WTC11 (cell line): ENCODE measurements around the gene CFAP20DC. TPM values are rescaled to one million over a fixed set of nuclear protein-coding genes. Genes with fewer than 3 reads are reported as not detected.

ENCODE experiments used
- ATAC-seq: fragments of 200-7000 bp; cut with Tn5 transposase; 2 replicates; pipeline ENCODE4 v1.10.0; 2021; ENCODE audit warnings: mild to moderate bottlenecking, moderate library complexity
- CTCF ChIA-PET: fragments of 300-600 bp; sonication (Branson Sonifier 250); formaldehyde crosslinking; loops from one replicate; lab custom pipeline; 2021; ENCODE audit warnings: antibody characterized with exemption; lab: Charles Lee
- POLR2A ChIA-PET: fragments of 350-600 bp; sonication (Branson Sonifier 250); formaldehyde crosslinking; loops from one replicate; lab custom pipeline; 2021; ENCODE audit warnings: antibody characterized with exemption; lab: Charles Lee
- DNase-seq: peaks from one replicate; pipeline ENCODE4 v3.0.0; 2021; ENCODE audit warnings: low spot score
- H3K27ac Mint-ChIP-seq: 2 replicates; pipeline ENCODE4 v1.8.0; 2021; ENCODE audit warnings: mixed read lengths
- H3K27me3 Mint-ChIP-seq: 2 replicates; pipeline ENCODE4 v1.8.0; 2021; ENCODE audit warnings: low read depth, mild to moderate bottlenecking, moderate library complexity, mixed read lengths
- H3K36me3 Mint-ChIP-seq: 2 replicates; pipeline ENCODE4 v1.8.0; 2021; ENCODE audit warnings: mixed read lengths
- H3K4me1 Mint-ChIP-seq: 2 replicates; pipeline ENCODE4 v1.8.0; 2022; ENCODE audit warnings: mixed read lengths
- H3K4me3 Mint-ChIP-seq: 2 replicates; pipeline ENCODE4 v1.8.0; 2021; ENCODE audit warnings: mild to moderate bottlenecking, moderate library complexity, mixed read lengths
- H3K9me3 Mint-ChIP-seq: 2 replicates; pipeline ENCODE4 v1.8.0; 2021; ENCODE audit warnings: mixed read lengths
- AFF4 ChIP-seq: sonication (generic); formaldehyde crosslinking; IDR thresholded peaks from 2 replicates; pipeline ENCODE4 v1.8.1; 2023; ENCODE audit warnings: mild to moderate bottlenecking, missing genetic modification reagents, borderline replicate concordance
- AR ChIP-seq: fragments of 250-450 bp; sonication (Bioruptor Pico); IDR thresholded peaks from 2 replicates; pipeline ENCODE4 v1.9.0; 2021; ENCODE audit warnings: mild to moderate bottlenecking
- ATF1 ChIP-seq: sonication (generic); formaldehyde crosslinking; IDR thresholded peaks from 2 replicates; pipeline ENCODE4 v1.8.1; 2023; ENCODE audit warnings: mild to moderate bottlenecking, moderate library complexity, missing genetic modification reagents
- ATF2 ChIP-seq: sonication (generic); formaldehyde crosslinking; IDR thresholded peaks from 2 replicates; pipeline ENCODE4 v1.8.1; 2022; ENCODE audit warnings: low read depth, missing genetic modification reagents, borderline replicate concordance
- CBFB ChIP-seq: sonication (generic); formaldehyde crosslinking; IDR thresholded peaks from 2 replicates; pipeline ENCODE4 v1.8.1; 2022; ENCODE audit warnings: mild to moderate bottlenecking, low read depth, missing genetic modification reagents
- GABPB1 ChIP-seq: sonication (generic); formaldehyde crosslinking; IDR thresholded peaks from 2 replicates; pipeline ENCODE4 v1.8.1; 2023; ENCODE audit warnings: mild to moderate bottlenecking, missing genetic modification reagents
- GTF2I ChIP-seq: fragments of 250-450 bp; sonication (Bioruptor Pico); conservative IDR thresholded peaks from 2 replicates; pipeline ENCODE4 v1.4.0; 2021; ENCODE audit warnings: mild to moderate bottlenecking
- JUN ChIP-seq: sonication (generic); formaldehyde crosslinking; IDR thresholded peaks from 2 replicates; pipeline ENCODE4 v1.8.0; 2023; ENCODE audit warnings: mild to moderate bottlenecking, missing genetic modification reagents
- KAT7 ChIP-seq: sonication (generic); formaldehyde crosslinking; IDR thresholded peaks from 2 replicates; pipeline ENCODE4 v1.8.1; 2023; ENCODE audit warnings: missing genetic modification reagents, mild to moderate bottlenecking, borderline replicate concordance
- NFE2L1 ChIP-seq: sonication (generic); formaldehyde crosslinking; IDR thresholded peaks from 2 replicates; pipeline ENCODE4 v1.8.1; 2023; ENCODE audit warnings: missing genetic modification reagents
- NR2C2 ChIP-seq: sonication (generic); formaldehyde crosslinking; IDR thresholded peaks from 2 replicates; pipeline ENCODE4 v1.8.0; 2022; ENCODE audit warnings: mild to moderate bottlenecking, missing genetic modification reagents
- PRRX2 ChIP-seq: fragments of 250-450 bp; sonication (Bioruptor Pico); IDR thresholded peaks from 2 replicates; pipeline ENCODE4 v1.8.0; 2021; ENCODE audit warnings: mild to moderate bottlenecking
- USF1 ChIP-seq: sonication (generic); formaldehyde crosslinking; IDR thresholded peaks from 2 replicates; pipeline ENCODE4 v1.8.0; 2022; ENCODE audit warnings: mild to moderate bottlenecking, missing genetic modification reagents
- ZNF138 ChIP-seq: sonication (generic); formaldehyde crosslinking; conservative IDR thresholded peaks from 2 replicates; pipeline ENCODE4 v1.8.1; 2022; ENCODE audit warnings: mild to moderate bottlenecking, moderate library complexity, missing genetic modification reagents
- ZNF219 ChIP-seq: sonication (generic); formaldehyde crosslinking; IDR thresholded peaks from 2 replicates; pipeline ENCODE4 v1.8.0; 2023; ENCODE audit warnings: missing genetic modification reagents, mild to moderate bottlenecking, borderline replicate concordance
- total RNA-seq: library from RNA; stranded (reverse); gene quantifications from 3 replicates; pipeline ENCODE4 v1.2.3, GENCODE V29; 2021
- TF ChIP-seq, protein P1 (sequence below): sonication (generic); formaldehyde crosslinking; IDR thresholded peaks from 2 replicates; pipeline ENCODE4 v1.8.0; 2023; ENCODE audit warnings: missing genetic modification reagents, mild to moderate bottlenecking, borderline replicate concordance
- TF ChIP-seq, protein P2 (sequence below): sonication (generic); formaldehyde crosslinking; IDR thresholded peaks from 2 replicates; pipeline ENCODE4 v1.8.0; 2022; ENCODE audit warnings: mild to moderate bottlenecking, missing genetic modification reagents

The CFAP20DC gene
- total RNA-seq, 1 experiment from 2014 or later = 4.9 TPM

DNA sequence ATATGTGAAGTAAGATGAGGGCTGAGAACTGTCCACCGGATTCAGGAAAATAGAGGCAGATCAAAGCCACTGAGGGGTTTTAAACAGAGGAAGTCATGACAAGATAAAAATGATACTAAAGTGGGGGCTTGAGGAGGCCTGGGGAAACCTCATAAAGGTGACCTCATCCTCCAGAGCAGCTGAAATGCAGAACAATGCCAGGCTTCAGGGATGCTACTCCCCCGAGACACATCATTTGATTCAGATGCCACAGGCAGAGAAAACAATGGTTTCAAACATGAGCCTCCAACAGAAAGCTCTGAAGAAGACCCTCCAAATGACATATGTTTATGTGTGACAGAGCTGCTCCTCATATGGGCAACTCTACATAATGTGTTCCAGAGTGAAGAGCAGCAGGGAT is 6.4 kb downstream of the CFAP20DC start:
- POLR2A ChIA-PET = no interaction called here
- ATAC-seq = no peak
- Mint-ChIP-seq H3K36me3 (no peaks in the 10 kb centered on the region), H3K9me3 (no peaks in the 10 kb centered on the region), H3K4me1 (peaks cover 12% of the 10 kb centered on the region), H3K27me3 (peaks cover 3% of the 10 kb centered on the region; the same call in 1 of the 2 replicates), H3K4me3 (no peak overlapping the region), H3K27ac (no peak overlapping the region)
- TF ChIP-seq ATF2 (CRISPR knock-in tag) (no peak), USF1 (CRISPR knock-in tag) (no peak), GTF2I (CRISPR knock-in tag) (no peak), JUN (no peak), ZNF138 (no peak), GABPB1 (CRISPR knock-in tag) (no peak), AR (CRISPR knock-in tag) (no peak), CBFB (CRISPR knock-in tag) (no peak), PRRX2 (no peak), KAT7 (CRISPR knock-in tag) (no peak), ZNF219 (CRISPR knock-in tag) (no peak), ATF1 (CRISPR knock-in tag) (no peak), NR2C2 (CRISPR knock-in tag) (no peak), NFE2L1 (CRISPR knock-in tag) (no peak), AFF4 (CRISPR knock-in tag) (no peak)
- TF ChIP-seq, protein P1, sequence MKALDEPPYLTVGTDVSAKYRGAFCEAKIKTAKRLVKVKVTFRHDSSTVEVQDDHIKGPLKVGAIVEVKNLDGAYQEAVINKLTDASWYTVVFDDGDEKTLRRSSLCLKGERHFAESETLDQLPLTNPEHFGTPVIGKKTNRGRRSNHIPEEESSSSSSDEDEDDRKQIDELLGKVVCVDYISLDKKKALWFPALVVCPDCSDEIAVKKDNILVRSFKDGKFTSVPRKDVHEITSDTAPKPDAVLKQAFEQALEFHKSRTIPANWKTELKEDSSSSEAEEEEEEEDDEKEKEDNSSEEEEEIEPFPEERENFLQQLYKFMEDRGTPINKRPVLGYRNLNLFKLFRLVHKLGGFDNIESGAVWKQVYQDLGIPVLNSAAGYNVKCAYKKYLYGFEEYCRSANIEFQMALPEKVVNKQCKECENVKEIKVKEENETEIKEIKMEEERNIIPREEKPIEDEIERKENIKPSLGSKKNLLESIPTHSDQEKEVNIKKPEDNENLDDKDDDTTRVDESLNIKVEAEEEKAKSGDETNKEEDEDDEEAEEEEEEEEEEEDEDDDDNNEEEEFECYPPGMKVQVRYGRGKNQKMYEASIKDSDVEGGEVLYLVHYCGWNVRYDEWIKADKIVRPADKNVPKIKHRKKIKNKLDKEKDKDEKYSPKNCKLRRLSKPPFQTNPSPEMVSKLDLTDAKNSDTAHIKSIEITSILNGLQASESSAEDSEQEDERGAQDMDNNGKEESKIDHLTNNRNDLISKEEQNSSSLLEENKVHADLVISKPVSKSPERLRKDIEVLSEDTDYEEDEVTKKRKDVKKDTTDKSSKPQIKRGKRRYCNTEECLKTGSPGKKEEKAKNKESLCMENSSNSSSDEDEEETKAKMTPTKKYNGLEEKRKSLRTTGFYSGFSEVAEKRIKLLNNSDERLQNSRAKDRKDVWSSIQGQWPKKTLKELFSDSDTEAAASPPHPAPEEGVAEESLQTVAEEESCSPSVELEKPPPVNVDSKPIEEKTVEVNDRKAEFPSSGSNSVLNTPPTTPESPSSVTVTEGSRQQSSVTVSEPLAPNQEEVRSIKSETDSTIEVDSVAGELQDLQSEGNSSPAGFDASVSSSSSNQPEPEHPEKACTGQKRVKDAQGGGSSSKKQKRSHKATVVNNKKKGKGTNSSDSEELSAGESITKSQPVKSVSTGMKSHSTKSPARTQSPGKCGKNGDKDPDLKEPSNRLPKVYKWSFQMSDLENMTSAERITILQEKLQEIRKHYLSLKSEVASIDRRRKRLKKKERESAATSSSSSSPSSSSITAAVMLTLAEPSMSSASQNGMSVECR (CRISPR knock-in tag) = no peak
- TF ChIP-seq, protein P2, sequence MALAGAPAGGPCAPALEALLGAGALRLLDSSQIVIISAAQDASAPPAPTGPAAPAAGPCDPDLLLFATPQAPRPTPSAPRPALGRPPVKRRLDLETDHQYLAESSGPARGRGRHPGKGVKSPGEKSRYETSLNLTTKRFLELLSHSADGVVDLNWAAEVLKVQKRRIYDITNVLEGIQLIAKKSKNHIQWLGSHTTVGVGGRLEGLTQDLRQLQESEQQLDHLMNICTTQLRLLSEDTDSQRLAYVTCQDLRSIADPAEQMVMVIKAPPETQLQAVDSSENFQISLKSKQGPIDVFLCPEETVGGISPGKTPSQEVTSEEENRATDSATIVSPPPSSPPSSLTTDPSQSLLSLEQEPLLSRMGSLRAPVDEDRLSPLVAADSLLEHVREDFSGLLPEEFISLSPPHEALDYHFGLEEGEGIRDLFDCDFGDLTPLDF (CRISPR knock-in tag) = no peak
- no peak for DNase-seq
- CTCF ChIA-PET = interaction anchor here (1.7 kb wide), 1 partner anchor 10 kb away, joined by 8 read pairs; no protein-coding TSS in a partner anchor
